DOHH2 (cell line): ENCODE data around the gene RALGAPA2.

Source experiments
- CTCF ChIP-seq: fragments of 200-600 bp; sonication (generic); IDR thresholded peaks from one replicate; pipeline ENCODE4 v1.5.1; 2014; ENCODE audit warnings: antibody characterized with exemption, mild to moderate bottlenecking, low read depth, low read length; ENCODE audit not compliant: poor library complexity, severe bottlenecking
- EZH2phosphoT487 ChIP-seq: fragments of 200-600 bp; sonication (generic); IDR thresholded peaks from 2 replicates; pipeline ENCODE4 v1.6.1; 2017; ENCODE audit warnings: borderline replicate concordance, mild to moderate bottlenecking, antibody characterized with exemption, low read length, moderate library complexity, mixed read lengths

GRCh38 chr20:20409331-20409730 is 303.1 kb downstream of the RALGAPA2 start:
- TF ChIP-seq CTCF (no peak), EZH2phosphoT487 (no peak)
